ENCODE data around the gene NOS3. TPM values are rescaled to one million over a fixed set of nuclear protein-coding genes. Genes with fewer than 3 reads are reported as not detected.
A peak's percentile ranks its signal among the peaks of the same experiment; 100 is the strongest.

NOS3 gene
- polyA plus RNA-seq, 3 donors = 0.26 to 0.72 (median 0.39) TPM

- Mint-ChIP-seq H3K27me3 (ENCODE audit: low read depth in 3 of 3) (peaks cover 61 to 86% (median 63%) of the 10 kb centered on the region in 3 donors), H3K4me1 (peaks cover 15% of the 10 kb centered on the region), H3K36me3 (no peaks in the 10 kb centered on the region), H3K27ac (no peak overlapping the region), H3K9me3 (peaks cover 0 to 9% (median 2%) of the 10 kb centered on the region in 7 donors), H3K4me3 (no peak overlapping the region)
- no peaks in the 10 kb centered on the region for H4K20me1 ChIP-seq (ENCODE audit: insufficient read depth, low read length)
- H3K4me3 ChIP-seq (replicated peaks in 1 of 3; ENCODE audit: low read depth in 2 of 3, low read length in 3 of 3) = no peak overlapping the region
- H3K27me3 ChIP-seq (ENCODE audit: control insufficient read depth in 2 of 2, insufficient read depth in 2 of 2, low read length in 2 of 2) = peaks cover 28 to 74% of the 10 kb centered on the region in 2 donors
- H3K79me2 ChIP-seq (ENCODE audit: insufficient read depth, low read length) = no peaks in the 10 kb centered on the region
- peaks cover 10 to 12% of the 10 kb centered on the region in 2 donors for H3K4me1 ChIP-seq (ENCODE audit: control insufficient read depth in 1 of 2, insufficient read depth in 2 of 2, low read length in 2 of 2)
- WGBS (ENCODE audit: insufficient coverage) = 4% methylated on average over 2 of the region's 2 CpGs
- no peak for TF ChIP-seq CTCF (IDR thresholded peaks at IDR 0.05)
- H2AFZ ChIP-seq (ENCODE audit: insufficient read depth, low read depth, low read length, poor library complexity, severe bottlenecking) = no peak overlapping the region
- peaks cover 0 to 15% of the 10 kb centered on the region in 2 donors for H3K9me3 ChIP-seq (replicated peaks in 1 of 2; ENCODE audit: control insufficient read depth in 1 of 2, insufficient read depth in 1 of 2, low read length in 2 of 2)
- H3K27ac ChIP-seq (ENCODE audit: low read depth in 1 of 2, low read length in 2 of 2) = no peak overlapping the region
- DNase-seq = no peak
- intact Hi-C loops (cut with micrococcal nuclease) = loop anchor here in 1 of 2 donors (10.0 kb wide), 1 partner anchor 199 kb away; no protein-coding TSS in a partner anchor
- H3K9ac ChIP-seq (ENCODE audit: insufficient read depth, low read length, poor library complexity, severe bottlenecking) = no peak overlapping the region
- H3K4me2 ChIP-seq (replicated peaks; ENCODE audit: extremely low read depth, low read length, poor library complexity, severe bottlenecking) = no peak overlapping the region
- H3K36me3 ChIP-seq (replicated peaks in 1 of 2; ENCODE audit: control insufficient read depth in 1 of 2, insufficient read depth in 2 of 2, low read length in 2 of 2) = no peaks in the 10 kb centered on the region
Observed at GRCh38 chr7:150983893-150984368, 6.9 kb upstream of the NOS3 start.

- Histone ChIP-seq H3K36me3 (replicated peaks in 1 of 2; ENCODE audit: control insufficient read depth in 1 of 2, insufficient read depth in 2 of 2, low read length in 2 of 2) (no peaks in the 10 kb centered on the region), H3K9ac (ENCODE audit: insufficient read depth, low read length, poor library complexity, severe bottlenecking) (no peak overlapping the region), H3K27ac (ENCODE audit: low read depth in 1 of 2, low read length in 2 of 2) (no peak overlapping the region), H4K20me1 (ENCODE audit: insufficient read depth, low read length) (no peaks in the 10 kb centered on the region), H3K4me2 (replicated peaks; ENCODE audit: extremely low read depth, low read length, poor library complexity, severe bottlenecking) (no peak overlapping the region), H2AFZ (ENCODE audit: insufficient read depth, low read depth, low read length, poor library complexity, severe bottlenecking) (no peak overlapping the region), H3K9me3 (replicated peaks in 1 of 2; ENCODE audit: control insufficient read depth in 1 of 2, insufficient read depth in 1 of 2, low read length in 2 of 2) (peaks cover 10 to 14% of the 10 kb centered on the region in 2 donors), H3K27me3 (ENCODE audit: control insufficient read depth in 2 of 2, insufficient read depth in 2 of 2, low read length in 2 of 2) (peaks cover 12 to 53% of the 10 kb centered on the region in 2 donors), H3K4me3 (replicated peaks in 1 of 3; ENCODE audit: low read depth in 2 of 3, low read length in 3 of 3) (no peak overlapping the region), H3K4me1 (ENCODE audit: control insufficient read depth in 1 of 2, insufficient read depth in 2 of 2, low read length in 2 of 2) (peaks cover 11 to 15% of the 10 kb centered on the region in 2 donors), H3K79me2 (ENCODE audit: insufficient read depth, low read length) (no peaks in the 10 kb centered on the region)
- intact Hi-C loops (cut with micrococcal nuclease) = loop anchor here (5.0 to 10.0 kb wide), 2 partner anchors 201 to 209 kb away; no protein-coding TSS in a partner anchor
- peaks cover 9 to 19% (median 15%) of the 10 kb centered on the region in 7 donors for H3K9me3 Mint-ChIP-seq
- H3K36me3 Mint-ChIP-seq = peaks cover 0 to 4% of the 10 kb centered on the region in 2 donors
- WGBS (ENCODE audit: insufficient coverage) = 9% methylated on average over 16 of the region's 16 CpGs
- peak overlapping the region in 1 of 2 donors; percentile 61 for H3K4me3 Mint-ChIP-seq
- peaks cover 45 to 79% (median 53%) of the 10 kb centered on the region in 3 donors for H3K27me3 Mint-ChIP-seq (ENCODE audit: low read depth in 3 of 3)
- peaks cover 26% of the 10 kb centered on the region for H3K4me1 Mint-ChIP-seq
- peak; percentile 28 to 47 (median 35) for DNase-seq
- peak; percentile 75 for TF ChIP-seq CTCF (IDR thresholded peaks at IDR 0.05)
- H3K27ac Mint-ChIP-seq = peak overlapping the region in 1 of 7 donors; percentile 49
Observed at GRCh38 chr7:150986099-150986512, 4.7 kb upstream of the NOS3 start.

Measured in CD14-positive monocyte (primary cell).